Ovary (tissue), 3 donors: Measurements from ENCODE around the gene PCSK9.

ENCODE experiments used
- EP300 ChIP-seq: sonication (generic); formaldehyde crosslinking; IDR thresholded peaks from one replicate; pipeline ENCODE4 v1.6.1; 2017; ENCODE audit warnings: antibody characterized with exemption
- POLR2A ChIP-seq: fragments of 450-650 bp; IDR thresholded peaks from one replicate; pipeline ENCODE4 v1.6.1; 2017; ENCODE audit warnings: antibody characterized with exemption, mild to moderate bottlenecking, moderate library complexity
- TF ChIP-seq, protein P1 (sequence below), 3 donors: fragments of 450-650 bp in 2 of 3; fragments of 200-600 bp in 1 of 3; IDR thresholded peaks; one replicate each; pipeline versions ENCODE4 v1.5.1 to v1.8.0; 2016 to 2022; ENCODE audit warnings: antibody characterized with exemption in 3 of 3, mild to moderate bottlenecking in 1 of 3
- donor health status: DM: no; HTN: no; CAD: no.

GRCh38 chr1:55067022-55067778 lies 27.9 kb downstream of the PCSK9 start:
- TF ChIP-seq, protein P1, sequence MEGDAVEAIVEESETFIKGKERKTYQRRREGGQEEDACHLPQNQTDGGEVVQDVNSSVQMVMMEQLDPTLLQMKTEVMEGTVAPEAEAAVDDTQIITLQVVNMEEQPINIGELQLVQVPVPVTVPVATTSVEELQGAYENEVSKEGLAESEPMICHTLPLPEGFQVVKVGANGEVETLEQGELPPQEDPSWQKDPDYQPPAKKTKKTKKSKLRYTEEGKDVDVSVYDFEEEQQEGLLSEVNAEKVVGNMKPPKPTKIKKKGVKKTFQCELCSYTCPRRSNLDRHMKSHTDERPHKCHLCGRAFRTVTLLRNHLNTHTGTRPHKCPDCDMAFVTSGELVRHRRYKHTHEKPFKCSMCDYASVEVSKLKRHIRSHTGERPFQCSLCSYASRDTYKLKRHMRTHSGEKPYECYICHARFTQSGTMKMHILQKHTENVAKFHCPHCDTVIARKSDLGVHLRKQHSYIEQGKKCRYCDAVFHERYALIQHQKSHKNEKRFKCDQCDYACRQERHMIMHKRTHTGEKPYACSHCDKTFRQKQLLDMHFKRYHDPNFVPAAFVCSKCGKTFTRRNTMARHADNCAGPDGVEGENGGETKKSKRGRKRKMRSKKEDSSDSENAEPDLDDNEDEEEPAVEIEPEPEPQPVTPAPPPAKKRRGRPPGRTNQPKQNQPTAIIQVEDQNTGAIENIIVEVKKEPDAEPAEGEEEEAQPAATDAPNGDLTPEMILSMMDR (IDR thresholded peaks at IDR 0.05), result no peak
- TF ChIP-seq POLR2A, result no peak
- no peak for TF ChIP-seq EP300
